SK-N-MC (cell line): ENCODE measurements around the gene CCDC60.

Experiments used
- EZH2 ChIP-seq: fragments of 200-600 bp; sonication (generic); IDR thresholded peaks from one replicate; pipeline ENCODE4 v1.6.1; 2017; ENCODE audit warnings: antibody characterized with exemption
- POLR2AphosphoS5 ChIP-seq: IDR thresholded peaks from 2 replicates; pipeline ENCODE4 v1.6.1; 2012; ENCODE audit warnings: mild to moderate bottlenecking, low read depth, low read length, borderline replicate concordance

DNA sequence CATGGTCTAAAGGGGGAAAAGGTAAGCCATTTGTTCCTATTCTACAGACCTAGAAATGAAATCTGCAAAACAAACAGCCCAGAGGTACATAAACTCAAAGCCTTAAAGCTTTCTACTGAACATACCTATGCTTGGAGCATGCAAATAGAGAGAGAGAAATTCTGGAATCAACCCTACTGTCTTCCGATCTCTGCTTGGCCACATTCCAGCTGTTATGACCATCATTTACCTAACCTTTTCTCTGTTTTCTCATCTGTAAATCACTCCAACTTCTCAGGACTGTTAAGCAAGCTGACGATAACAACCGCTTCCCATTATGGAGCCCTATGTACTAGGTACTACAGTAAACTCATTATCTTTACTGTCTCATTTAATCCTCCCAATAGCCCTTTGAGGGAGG, 126.3 kb downstream of the CCDC60 start:
- TF ChIP-seq EZH2 (no peak), POLR2AphosphoS5 (no peak)
